ENCODE data around the gene HDAC7.

GRCh38 chr12:47793015-47793681 lies 26.6 kb downstream of the HDAC7 start:
- no peak for TF ChIP-seq ESRRG (CRISPR knock-in tag; IDR thresholded peaks at IDR 0.05)
- no peak for TF ChIP-seq ISL1 (CRISPR knock-in tag; IDR thresholded peaks at IDR 0.05)
- no peak for TF ChIP-seq SNAI2 (CRISPR knock-in tag; IDR thresholded peaks at IDR 0.05)
- TF ChIP-seq ZNF565 (CRISPR knock-in tag; conservative IDR thresholded peaks at IDR 0.05; ENCODE audit: low read depth) = no peak
- no peak for TF ChIP-seq TOX (CRISPR knock-in tag; IDR thresholded peaks at IDR 0.05; ENCODE audit: borderline replicate concordance)
- TF ChIP-seq ZC3H10 (CRISPR knock-in tag; IDR thresholded peaks at IDR 0.05) = no peak
- TF ChIP-seq ARNTL (CRISPR knock-in tag; IDR thresholded peaks at IDR 0.05; ENCODE audit: borderline replicate concordance, low read depth) = no peak
- no peak for TF ChIP-seq PATZ1 (CRISPR knock-in tag; IDR thresholded peaks at IDR 0.05; ENCODE audit: borderline replicate concordance)
- no peak for TF ChIP-seq ZFP3 (CRISPR knock-in tag; IDR thresholded peaks at IDR 0.05)
- no peak for TF ChIP-seq CREB5 (CRISPR knock-in tag; IDR thresholded peaks at IDR 0.05; ENCODE audit: low read depth)
- TF ChIP-seq POU6F1 (CRISPR knock-in tag; IDR thresholded peaks at IDR 0.05; ENCODE audit: borderline replicate concordance, low read depth) = no peak
